H1 (cell line): ENCODE measurements around the gene GKN2. TPM values are rescaled to one million over a fixed set of nuclear protein-coding genes. Genes with fewer than 3 reads are reported as not detected.

Source experiments
- CTCF ChIA-PET: fragments of 300-600 bp; sonication (Branson Sonifier 250); formaldehyde crosslinking; loops from one replicate; lab custom pipeline; 2021; ENCODE audit not compliant: partially characterized antibody; lab: Charles Lee
- POLR2A ChIA-PET: fragments of 300-600 bp; sonication (Branson Sonifier 250); formaldehyde crosslinking; loops from one replicate; lab custom pipeline; 2021; ENCODE audit warnings: inconsistent platforms; ENCODE audit not compliant: partially characterized antibody; lab: Charles Lee
- DNase-seq, 2 experiments: peaks; one replicate each; pipeline versions ENCODE4 v3.0.0 to v3.0.0-alpha.2; 2010 to 2022; ENCODE audit warnings: low spot score in 2 of 2, low read depth in 1 of 2, mixed read lengths in 1 of 2
- FAIRE-seq: peaks from 2 replicates; lab custom pipeline; 2011; peaks lifted over from hg19 to GRCh38; lab: Jason Lieb, UNC
- H2AFZ ChIP-seq: 2 replicates; pipeline ENCODE4 v1.8.1; 2012; ENCODE audit warnings: low read length, inconsistent platforms
- H2AK5ac ChIP-seq: 2 replicates; pipeline ENCODE4 v1.6.1; 2013; ENCODE audit warnings: low read depth, low read length
- H2BK120ac ChIP-seq: replicated peaks from 2 replicates; pipeline ENCODE3; 2013; ENCODE audit warnings: low read depth, low read length, inconsistent platforms
- H2BK12ac ChIP-seq: 2 replicates; pipeline ENCODE4 v1.6.1; 2013; ENCODE audit warnings: low read depth, low read length
- H2BK15ac ChIP-seq: 2 replicates; pipeline ENCODE4 v1.6.1; 2013; ENCODE audit warnings: low read length
- H2BK20ac ChIP-seq: 2 replicates; pipeline ENCODE4 v1.6.1; 2013; ENCODE audit warnings: low read length
- H2BK5ac ChIP-seq: 2 replicates; pipeline ENCODE4 v1.6.1; 2013; ENCODE audit warnings: low read depth, low read length
- H3K14ac ChIP-seq: 2 replicates; pipeline ENCODE4 v1.6.1; 2013; ENCODE audit warnings: inconsistent platforms; ENCODE audit not compliant: insufficient read length
- H3K18ac ChIP-seq: 2 replicates; pipeline ENCODE4 v1.6.1; 2013; ENCODE audit warnings: low read length; ENCODE audit errors: extremely low read depth
- H3K23ac ChIP-seq: 2 replicates; pipeline ENCODE4 v1.6.1; 2013; ENCODE audit warnings: inconsistent platforms; ENCODE audit not compliant: insufficient read length
- H3K23me2 ChIP-seq: 2 replicates; pipeline ENCODE4 v1.6.1; 2013; ENCODE audit warnings: low read depth, low read length
- H3K27ac ChIP-seq: 2 replicates; pipeline ENCODE4 v1.6.1; 2011; ENCODE audit warnings: low read depth, low read length, inconsistent platforms
- H3K27me3 ChIP-seq, 4 experiments: replicated peaks in 1 of 4; 1 replicate in 1 of 4; 2 replicates in 3 of 4; pipeline versions ENCODE4 v1.6.1 to v1.8.1; 2011 to 2013; ENCODE audit warnings: low read length in 3 of 4, mild to moderate bottlenecking in 3 of 4, inconsistent platforms in 2 of 4, mixed read lengths in 2 of 4, moderate library complexity in 1 of 4; ENCODE audit not compliant: control insufficient read depth in 3 of 4, insufficient read depth in 3 of 4; ENCODE audit errors: extremely low read depth in 1 of 4
- H3K36me3 ChIP-seq, 4 experiments: 2 replicates each; pipeline versions ENCODE4 v1.6.1 to v1.8.1; 2011 to 2013; ENCODE audit warnings: mild to moderate bottlenecking in 4 of 4, low read length in 3 of 4, moderate library complexity in 2 of 4, control low read depth in 1 of 4, inconsistent platforms in 1 of 4; ENCODE audit not compliant: insufficient read depth in 4 of 4, control insufficient read depth in 2 of 4
- H3K4ac ChIP-seq: replicated peaks from 2 replicates; pipeline ENCODE3; 2013; ENCODE audit warnings: low read length, low read depth, mixed read lengths, inconsistent platforms; ENCODE audit not compliant: insufficient read length
- H3K4me1 ChIP-seq, 4 experiments: replicated peaks in 1 of 4; 1 replicate in 1 of 4; 2 replicates in 3 of 4; pipeline versions ENCODE4 v1.6.1 to v1.8.1; 2011 to 2013; ENCODE audit warnings: low read length in 3 of 4, inconsistent platforms in 2 of 4, mixed read lengths in 1 of 4; ENCODE audit not compliant: insufficient read depth in 4 of 4, control insufficient read depth in 3 of 4
- H3K4me2 ChIP-seq, 2 experiments: 2 replicates each; pipeline versions ENCODE4 v1.6.1 to v1.8.1; 2011 to 2013; ENCODE audit warnings: low read depth in 2 of 2, low read length in 2 of 2, control low read depth in 1 of 2, inconsistent platforms in 1 of 2, mild to moderate bottlenecking in 1 of 2; ENCODE audit not compliant: insufficient read depth in 1 of 2
- H3K4me3 ChIP-seq, 4 experiments: fragments of 200-600, 300-600 bp in 1 of 4; sonication (generic), shearing (Covaris generic), sonication (Bioruptor Twin) in 1 of 4; 2 replicates each; pipeline versions ENCODE4 v1.5.1 to v1.8.1; 2011 to 2016; ENCODE audit warnings: low read length in 4 of 4, low read depth in 3 of 4, control low read depth in 2 of 4, inconsistent platforms in 2 of 4, mild to moderate bottlenecking in 2 of 4, mixed read lengths in 1 of 4, moderate library complexity in 1 of 4; ENCODE audit not compliant: insufficient read depth in 2 of 4; ENCODE audit errors: extremely low read depth in 1 of 4
- H3K56ac ChIP-seq: replicated peaks from 2 replicates; pipeline ENCODE3; 2013; ENCODE audit warnings: low read depth, mild to moderate bottlenecking, mixed read lengths, low read length, inconsistent platforms; ENCODE audit not compliant: insufficient read length
- H3K79me1 ChIP-seq: 2 replicates; pipeline ENCODE4 v1.6.1; 2013; ENCODE audit warnings: low read depth, low read length, control low read depth
- H3K79me2 ChIP-seq, 2 experiments: 2 replicates each; pipeline versions ENCODE4 v1.6.1 to v1.8.1; 2012 to 2013; ENCODE audit warnings: low read length in 2 of 2, mild to moderate bottlenecking in 2 of 2, inconsistent platforms in 1 of 2; ENCODE audit not compliant: insufficient read depth in 2 of 2, control insufficient read depth in 1 of 2
- H3K9ac ChIP-seq, 4 experiments: replicated peaks in 1 of 4; 1 replicate in 1 of 4; 2 replicates in 3 of 4; pipeline versions ENCODE4 v1.6.1 to v1.8.1; 2011 to 2013; ENCODE audit warnings: low read depth in 3 of 4, low read length in 3 of 4, control low read depth in 2 of 4, mild to moderate bottlenecking in 2 of 4, moderate library complexity in 2 of 4, inconsistent platforms in 1 of 4; ENCODE audit errors: extremely low read depth in 1 of 4
- H3K9me3 ChIP-seq, 2 experiments: 2 replicates each; pipeline versions ENCODE4 v1.6.1 to v1.8.1; 2012 to 2013; ENCODE audit warnings: mild to moderate bottlenecking in 2 of 2, moderate library complexity in 2 of 2, control low read depth in 1 of 2, inconsistent platforms in 1 of 2, low read depth in 1 of 2, low read length in 1 of 2, mixed read lengths in 1 of 2; ENCODE audit not compliant: insufficient read depth in 2 of 2
- H4K20me1 ChIP-seq, 2 experiments: replicated peaks in 1 of 2; 2 replicates each; pipeline versions ENCODE3 to v1.8.1; 2011 to 2013; ENCODE audit warnings: inconsistent platforms in 2 of 2, low read length in 2 of 2, mild to moderate bottlenecking in 1 of 2; ENCODE audit not compliant: insufficient read depth in 2 of 2, control insufficient read depth in 1 of 2
- H4K5ac ChIP-seq: 2 replicates; pipeline ENCODE4 v1.6.1; 2013; ENCODE audit warnings: low read length, low read depth, mixed read lengths, inconsistent platforms; ENCODE audit not compliant: insufficient read length
- H4K8ac ChIP-seq: 2 replicates; pipeline ENCODE4 v1.8.0; 2013; ENCODE audit warnings: mild to moderate bottlenecking, moderate library complexity, low read length, inconsistent platforms; ENCODE audit not compliant: insufficient read depth; ENCODE audit errors: extremely low read depth
- H4K91ac ChIP-seq: replicated peaks from 2 replicates; pipeline ENCODE3; 2013; ENCODE audit warnings: low read length, mixed read lengths, inconsistent platforms; ENCODE audit not compliant: insufficient read length
- FOSL1 ChIP-seq: IDR thresholded peaks from 2 replicates; pipeline ENCODE4 v1.6.1; 2011; ENCODE audit warnings: mild to moderate bottlenecking, low read depth, low read length, moderate library complexity; ENCODE audit not compliant: insufficient read depth
- GABPA ChIP-seq: IDR thresholded peaks from 2 replicates; pipeline ENCODE4 v1.6.1; 2011; ENCODE audit warnings: mild to moderate bottlenecking, low read length, moderate library complexity, borderline replicate concordance; ENCODE audit not compliant: insufficient read depth
- NANOG ChIP-seq: IDR thresholded peaks from 2 replicates; pipeline ENCODE4 v1.6.1; 2011; ENCODE audit warnings: low read length, low read depth, mild to moderate bottlenecking, inconsistent platforms; ENCODE audit not compliant: insufficient read depth, poor library complexity, severe bottlenecking
- SIX5 ChIP-seq: IDR thresholded peaks from 2 replicates; pipeline ENCODE4 v1.6.1; 2011; ENCODE audit warnings: mild to moderate bottlenecking, low read depth, low read length
- SP1 ChIP-seq: IDR thresholded peaks from 2 replicates; pipeline ENCODE4 v1.6.1; 2011; ENCODE audit warnings: low read depth, low read length
- TCF12 ChIP-seq: IDR thresholded peaks from 2 replicates; pipeline ENCODE4 v1.6.1; 2011; ENCODE audit warnings: low read depth, mild to moderate bottlenecking, low read length
- ZNF274 ChIP-seq: IDR thresholded peaks from 2 replicates; pipeline ENCODE4 v1.7.0; 2012; ENCODE audit warnings: low read length, borderline replicate concordance; ENCODE audit errors: extremely low read depth
- WGBS, 2 experiments: shearing (Covaris generic) in 1 of 2; methylation state at CpG; one replicate each; pipeline versions ENCODE4 v1.1.6 to v1.1.7; 2013 to 2015; ENCODE audit warnings: low lambda C conversion rate in 2 of 2, mixed read lengths in 2 of 2, inconsistent platforms in 1 of 2, low coverage in 1 of 2, missing lambda C conversion rate in 1 of 2; ENCODE audit not compliant: insufficient replicate concordance in 2 of 2, insufficient coverage in 1 of 2, insufficient read length in 1 of 2; ENCODE audit errors: extremely low coverage in 1 of 2, missing lambda C conversion rate in 1 of 2; 5-methylcytosine and 5-hydroxymethylcytosine counted together
- polyA plus RNA-seq, 7 experiments: library from polyadenylated mRNA; depleted of rRNA in 3 of 7; stranded (reverse) in 5 of 7; unstranded in 2 of 7; fragments of >200 nt in 5 of 7; fragments of 200-250 nt in 2 of 7; gene quantifications; 1 replicate in 5 of 7; 2 replicates in 1 of 7; 4 replicates in 1 of 7; pipeline versions ENCODE4 v1.2.1 to v1.2.3, GENCODE V29; 2011 to 2013; ENCODE audit warnings: missing spikeins in 2 of 7, mixed read lengths in 2 of 7
- total RNA-seq: library from RNA; stranded (reverse); fragmentation: NEBNext Ultra II Directional; extraction: Animal tissue kit (Norgen Biotek cat#: 25700); gene quantifications from 2 replicates; pipeline ENCODE4 v1.2.1, GENCODE V29; 2021

The GKN2 gene
- total and polyA plus RNA-seq, 2 of the 8 experiments (the other 6 are each of a cell fraction or from before 2014, with no cell fraction given): not detected

GRCh38 chr2:68936889-68937288 lies 15.8 kb downstream of the GKN2 start:
- no peak overlapping the region for H2BK120ac ChIP-seq
- no peak overlapping the region for H2AK5ac ChIP-seq
- H3K4me3 ChIP-seq: no peak overlapping the region
- H4K8ac ChIP-seq: no peak overlapping the region
- ChIA-PET POLR2A (no interaction called here), CTCF (interaction anchor here (1.0 to 1.5 kb wide), 2 partner anchors 12 to 473 kb away, joined by 3 to 9 read pairs; no protein-coding TSS in a partner anchor)
- no peak overlapping the region for H3K9ac ChIP-seq
- H3K4me2 ChIP-seq: no peak overlapping the region
- H2BK20ac ChIP-seq: no peak overlapping the region
- H3K23me2 ChIP-seq: no peaks in the 10 kb centered on the region
- FAIRE-seq: no peak
- H3K36me3 ChIP-seq: no peaks in the 10 kb centered on the region
- no peaks in the 10 kb centered on the region for H4K20me1 ChIP-seq
- H2BK12ac ChIP-seq: no peak overlapping the region
- H3K27ac ChIP-seq: no peak overlapping the region
- H4K91ac ChIP-seq: no peak overlapping the region
- H2BK5ac ChIP-seq: no peak overlapping the region
- no peak overlapping the region for H2AFZ ChIP-seq
- H3K23ac ChIP-seq: no peak overlapping the region
- H2BK15ac ChIP-seq: no peak overlapping the region
- H3K56ac ChIP-seq: no peak overlapping the region
- WGBS, 2 experiments: 100% methylated on average over 1 of the region's 1 CpG; no CpG with 5 or more reads in 1 of the 2 experiments
- H3K4ac ChIP-seq: no peak overlapping the region
- H3K4me1 ChIP-seq: no peaks in the 10 kb centered on the region
- no peak overlapping the region for H3K14ac ChIP-seq
- H3K27me3 ChIP-seq: no peaks in the 10 kb centered on the region
- H4K5ac ChIP-seq: no peak overlapping the region
- no peaks in the 10 kb centered on the region for H3K79me1 ChIP-seq
- no peak for DNase-seq
- no peaks in the 10 kb centered on the region for H3K79me2 ChIP-seq
- H3K9me3 ChIP-seq: no peaks in the 10 kb centered on the region; a peak in 1 of 4 replicates
- H3K18ac ChIP-seq: no peak overlapping the region
- TF ChIP-seq SP1: no peak
- TF ChIP-seq TCF12: no peak
- no peak for TF ChIP-seq FOSL1
- no peak for TF ChIP-seq ZNF274
- no peak for TF ChIP-seq SIX5
- no peak for TF ChIP-seq GABPA
- no peak for TF ChIP-seq NANOG
